Fibroblast of lung (primary cell): ENCODE data around the gene RAD17.
"Not testable (repeated sequence)": the region's sequence is repeated elsewhere in the genome, so short reads cannot be mapped to it uniquely, and the experiment has no call there.

ENCODE experiments used
- CTCF ChIP-seq, 2 donors: IDR thresholded peaks in 1 of 2; conservative IDR thresholded peaks in 1 of 2; 1 replicate in 1 of 2; 2 replicates in 1 of 2; pipeline ENCODE4 v1.5.1; 2011 to 2012; ENCODE audit warnings: low read length in 2 of 2, control low read depth in 1 of 2, inconsistent platforms in 1 of 2, low read depth in 1 of 2, mild to moderate bottlenecking in 1 of 2
- EZH2 ChIP-seq: IDR thresholded peaks from 2 replicates; pipeline ENCODE4 v1.5.1; 2012; ENCODE audit warnings: low read length, control low read depth, mild to moderate bottlenecking; ENCODE audit errors: missing control alignments

- TF ChIP-seq EZH2; CTCF (conservative IDR thresholded peaks at IDR 0.05 in 1 of 2, IDR thresholded peaks at IDR 0.05 in 1 of 2; ENCODE audit: low read depth in 1 of 2, low read length in 2 of 2): not testable (repeated sequence)
These were observed 717 bp downstream of the RAD17 start for GRCh38 chr5:69370335-69370734.
